Fibroblast of skin of scalp (primary cell): Measurements from ENCODE around the gene ACIN1.
"Not testable (repeated sequence)": the region's sequence is repeated elsewhere in the genome, so short reads cannot be mapped to it uniquely, and the experiment has no call there.

ENCODE experiments used
- DNase-seq: peaks from one replicate; pipeline ENCODE4 v3.0.0-alpha.2; 2013

Gene ACIN1

DNA sequence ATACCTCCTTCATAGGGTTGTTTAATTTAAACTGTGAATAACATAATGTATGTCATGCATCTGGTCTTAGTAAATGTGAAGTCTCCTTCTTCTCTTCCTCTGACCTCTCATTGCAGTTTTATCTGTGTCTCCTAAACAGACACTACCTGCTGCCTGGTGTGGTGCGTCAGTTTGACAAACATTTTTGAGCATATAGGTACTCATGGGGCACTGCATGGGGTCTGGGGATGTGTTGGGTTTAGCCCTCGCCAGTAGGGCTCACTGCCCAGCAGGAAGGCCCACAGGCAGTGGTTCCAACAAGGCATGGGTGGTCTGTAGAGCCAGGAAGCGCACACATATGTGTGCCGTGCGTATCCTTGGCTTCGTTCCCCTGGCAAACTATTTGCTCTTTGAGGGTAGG is 27.1 kb upstream of the ACIN1 start:
- no peak for DNase-seq

DNA sequence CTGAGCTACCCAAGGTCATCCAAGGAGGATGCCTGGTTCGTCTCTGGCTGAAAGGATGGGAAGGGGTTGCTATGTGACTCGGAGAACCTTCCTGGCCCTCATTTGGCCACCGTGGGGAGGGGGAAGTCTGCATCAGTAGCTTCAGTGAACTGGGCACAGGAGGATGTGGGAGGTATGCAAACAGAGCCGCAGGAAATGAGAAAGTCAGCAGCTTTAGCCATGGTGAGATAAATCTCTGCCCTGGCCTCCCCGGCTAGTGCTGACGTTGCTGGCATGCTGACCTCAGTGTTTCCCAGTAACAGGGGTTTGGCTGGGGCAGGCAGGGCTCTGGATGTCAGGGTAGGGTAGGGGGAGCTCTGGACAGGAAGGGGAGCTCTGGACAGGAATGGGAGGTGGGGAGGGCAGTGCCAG is 26.4 kb upstream of the ACIN1 start:
- no peak for DNase-seq

DNA sequence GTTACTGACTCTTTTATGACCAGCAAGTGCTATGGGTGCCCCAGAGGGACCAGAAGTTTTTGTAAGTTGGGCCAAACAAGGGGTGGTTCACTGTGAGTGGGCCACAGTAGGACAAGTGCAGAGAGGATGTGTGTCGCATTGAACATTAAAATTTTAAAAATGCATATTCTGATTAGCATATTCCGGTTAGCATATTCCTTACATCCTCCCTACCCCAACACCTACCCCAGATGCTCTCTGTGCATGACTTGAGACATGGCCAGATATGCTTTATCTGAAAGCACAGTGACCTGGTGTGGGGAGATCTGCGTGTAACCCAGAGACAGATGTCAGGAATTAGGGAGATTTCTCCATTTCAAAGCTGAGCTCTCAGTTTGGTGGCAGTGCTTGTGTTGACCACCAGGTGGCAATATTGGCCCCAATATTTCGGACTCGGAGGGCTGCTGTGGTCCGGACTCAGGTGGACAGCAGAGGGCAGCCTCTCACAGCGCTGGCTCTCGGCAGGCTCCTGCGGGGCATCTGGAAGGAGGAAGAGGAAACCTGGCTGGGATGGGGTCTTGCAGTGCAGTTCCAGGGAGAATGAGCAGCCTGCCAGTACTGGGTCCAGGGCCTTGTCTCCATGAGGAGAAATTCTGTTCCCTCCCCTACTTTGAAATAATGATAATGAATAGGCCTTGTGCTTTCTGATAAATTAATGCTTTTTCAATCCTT is 25.8 kb upstream of the ACIN1 start:
- DNase-seq, result peak; percentile 84

DNA sequence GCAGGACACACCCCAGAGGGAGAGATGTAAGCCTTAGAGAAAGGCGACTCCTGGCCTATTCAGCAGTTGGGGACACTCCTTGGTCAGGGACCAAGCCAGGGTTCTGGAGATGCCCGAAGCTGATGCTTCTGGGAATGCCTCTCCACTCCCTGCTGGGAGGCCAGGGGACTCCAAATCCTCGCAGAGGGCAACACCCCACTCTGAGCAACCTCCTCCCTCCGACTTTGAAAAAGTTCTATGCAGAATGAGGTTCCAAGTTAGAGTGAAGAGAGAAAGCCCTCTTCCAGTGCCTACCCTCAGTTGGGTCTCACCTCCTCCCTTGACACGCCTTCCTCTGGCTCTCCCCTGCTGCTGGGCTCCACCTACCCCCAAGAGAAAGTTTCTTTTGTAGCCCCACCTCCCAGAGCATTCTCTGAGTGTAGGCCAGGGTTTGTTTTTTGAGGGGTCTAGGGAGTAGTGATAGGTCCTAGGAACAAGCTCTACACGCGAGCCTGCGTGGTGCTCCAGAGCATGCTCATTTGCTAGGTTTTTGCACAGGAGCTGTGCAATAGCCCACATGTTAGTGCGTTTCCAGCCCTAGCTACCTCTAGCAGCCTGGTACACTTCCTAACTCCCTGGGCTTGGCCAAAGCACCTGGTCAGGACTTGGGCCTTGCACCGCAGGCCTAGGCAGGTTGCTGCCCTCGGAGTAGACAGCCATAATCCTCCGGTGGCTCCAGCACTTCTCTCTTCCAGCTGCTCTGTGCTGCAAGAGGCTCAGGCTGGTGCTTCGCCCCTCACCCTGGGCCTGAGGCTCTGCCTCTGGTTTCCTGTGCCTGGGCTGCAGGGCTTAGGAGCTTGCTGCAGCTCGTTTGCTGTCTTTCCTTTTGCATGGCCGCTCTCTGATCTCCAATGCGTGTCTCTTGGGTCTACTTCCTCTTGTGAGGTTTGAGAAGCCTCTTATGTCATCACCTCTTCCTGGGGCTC is 24.7 kb upstream of the ACIN1 start:
- DNase-seq, result no peak

DNA sequence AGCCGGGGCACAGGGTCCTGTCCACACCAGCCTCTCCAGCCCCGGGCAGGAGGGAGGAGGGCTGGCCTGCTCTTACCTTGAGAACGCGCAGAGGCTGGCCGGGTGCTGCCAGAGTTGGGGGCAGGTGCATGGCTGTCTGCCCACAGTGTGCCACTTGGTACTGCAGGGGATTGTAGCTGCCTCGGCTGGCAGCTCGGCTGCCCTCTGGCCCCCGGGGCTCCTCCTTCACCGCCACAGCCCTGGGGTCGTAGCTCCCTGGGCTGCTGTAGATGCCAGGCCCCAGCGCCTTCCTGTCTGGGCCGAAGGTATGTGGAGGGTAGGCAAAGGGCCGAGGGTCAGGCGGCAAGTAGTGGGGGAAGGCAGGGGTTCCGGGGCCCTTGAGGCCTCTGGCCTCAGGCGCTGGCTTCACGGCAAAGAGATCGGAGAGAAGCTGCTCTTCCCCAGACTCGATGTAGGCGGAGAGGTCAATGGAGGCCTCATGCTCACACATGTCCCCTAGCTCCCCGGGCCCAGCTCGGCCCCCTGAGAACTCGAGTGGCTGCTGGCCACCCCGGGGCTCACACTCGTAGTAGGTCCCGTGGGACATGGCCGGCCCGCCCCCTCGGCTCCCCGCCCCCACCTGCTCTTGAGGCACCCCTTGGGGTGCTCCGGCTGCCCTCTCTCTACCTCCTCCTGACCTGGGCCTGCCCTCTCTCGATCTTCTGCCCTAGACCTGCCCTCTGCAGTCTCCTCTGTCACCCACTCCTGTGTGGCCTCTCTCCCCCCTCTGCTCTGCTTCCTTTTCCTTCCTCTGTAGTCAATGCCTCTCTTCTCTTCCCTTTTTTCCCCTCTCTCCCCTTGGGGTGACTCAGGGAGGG is 23.8 kb upstream of the ACIN1 start, which contains the start of gene CEBPE:
TSS of gene CEBPE (minus strand) at position 750 of the 857 bp plus-strand sequence. CDS start at position 586, 164 bp downstream.
- no peak for DNase-seq

DNA sequence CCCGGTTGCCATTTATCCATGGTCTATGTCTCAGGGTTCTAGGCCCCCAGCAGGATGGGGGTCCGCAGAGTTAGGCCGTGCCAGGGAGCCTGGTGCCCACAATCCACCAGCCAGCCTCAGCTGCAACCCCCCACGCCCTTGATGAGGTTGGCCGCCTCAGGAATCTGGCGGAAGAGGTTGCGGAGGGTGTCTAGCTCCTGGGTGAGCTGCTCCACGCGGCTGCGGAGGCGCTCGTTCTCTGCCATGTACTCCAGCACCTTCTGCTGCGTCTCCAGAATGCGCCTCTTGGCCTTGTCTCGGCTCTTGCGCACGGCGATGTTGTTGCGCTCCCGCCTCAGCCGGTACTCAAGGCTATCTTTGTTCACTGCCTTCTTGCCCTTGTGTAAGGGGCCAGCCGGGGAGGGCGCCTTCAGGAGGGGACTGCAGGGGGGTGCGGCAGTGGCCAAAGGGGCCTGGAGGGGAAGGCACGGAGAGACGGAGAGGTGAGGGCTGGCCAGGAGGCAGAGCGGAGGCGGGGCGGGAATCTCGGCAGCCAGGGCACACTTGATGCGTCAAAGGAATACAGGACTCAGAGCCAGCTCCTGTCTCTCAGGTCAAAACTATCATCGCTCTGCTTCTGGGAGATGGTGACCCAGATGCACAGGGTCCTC is 22.6 kb upstream of the ACIN1 start:
- DNase-seq, result no peak

DNA sequence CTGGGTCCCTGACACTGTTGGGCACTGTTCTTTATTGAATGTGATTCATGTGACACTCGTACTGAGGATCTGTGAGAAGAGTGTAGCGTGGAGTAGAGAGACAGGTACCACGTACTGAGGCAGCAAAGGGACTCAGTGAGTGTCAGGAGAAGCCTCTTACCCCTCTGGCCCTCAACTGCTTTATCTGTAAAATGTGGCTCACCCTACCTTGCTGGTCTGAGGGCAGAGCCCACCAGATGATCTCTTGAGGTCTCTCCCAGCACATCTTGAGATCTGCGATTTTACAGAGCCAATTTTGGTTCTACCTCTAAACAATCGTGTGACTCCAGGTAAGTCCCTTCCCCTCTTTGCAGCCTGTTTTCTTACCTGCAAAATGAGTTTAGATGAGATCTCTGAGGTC is 21.0 kb upstream of the ACIN1 start:
- no peak for DNase-seq

DNA sequence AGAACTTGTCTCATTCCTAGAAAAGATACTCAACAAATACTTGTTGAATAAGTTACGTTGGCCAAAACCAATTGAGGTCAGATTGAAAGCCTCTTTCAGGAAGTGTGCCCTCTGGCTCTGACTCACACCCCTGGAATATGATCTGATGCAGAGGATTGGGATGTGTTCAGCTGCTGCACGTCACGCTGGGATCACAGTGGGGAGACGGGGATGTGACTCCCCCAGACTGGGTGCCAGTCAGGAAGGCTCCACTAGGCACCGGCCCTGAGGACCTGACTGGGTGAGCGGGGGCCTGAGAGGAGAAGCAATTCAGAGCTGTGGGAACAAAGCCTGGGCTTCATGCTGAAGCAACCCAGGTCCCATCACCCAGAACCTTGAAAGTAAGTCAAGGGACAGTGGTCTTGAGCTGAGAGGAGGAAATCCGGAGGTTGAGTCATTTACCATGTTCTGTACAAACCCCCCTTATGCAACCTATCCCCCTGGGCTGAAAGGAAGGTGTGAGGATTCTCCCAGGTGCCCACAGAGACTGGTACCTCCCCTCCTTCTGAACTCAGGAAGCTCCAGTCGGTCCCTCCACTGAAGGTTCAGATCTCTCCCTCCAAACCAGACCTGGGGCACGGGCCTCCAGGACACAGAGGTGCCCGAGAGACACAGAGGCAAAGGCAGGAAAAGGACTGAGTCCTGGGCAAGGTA is 20.2 kb upstream of the ACIN1 start:
- DNase-seq, result peak; percentile 94

DNA sequence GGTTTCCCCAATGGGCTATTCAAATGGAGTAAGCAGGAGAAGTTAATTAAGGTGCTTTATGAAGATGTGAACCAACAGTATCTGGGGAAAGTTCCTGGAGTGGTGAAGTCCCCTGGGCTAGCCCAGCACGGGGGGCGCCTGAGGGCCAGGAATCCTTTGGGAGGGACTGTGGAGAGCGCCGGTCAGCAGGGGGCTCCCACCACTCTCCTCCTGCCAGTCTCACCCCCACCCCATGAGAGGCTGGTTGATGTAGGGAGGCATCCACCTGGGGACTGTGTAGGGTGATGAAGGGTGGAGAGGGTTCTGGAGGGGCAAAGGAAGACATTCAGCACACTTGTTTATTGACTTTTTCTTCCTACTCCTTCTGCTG is 19.7 kb upstream of the ACIN1 start:
- no peak for DNase-seq

DNA sequence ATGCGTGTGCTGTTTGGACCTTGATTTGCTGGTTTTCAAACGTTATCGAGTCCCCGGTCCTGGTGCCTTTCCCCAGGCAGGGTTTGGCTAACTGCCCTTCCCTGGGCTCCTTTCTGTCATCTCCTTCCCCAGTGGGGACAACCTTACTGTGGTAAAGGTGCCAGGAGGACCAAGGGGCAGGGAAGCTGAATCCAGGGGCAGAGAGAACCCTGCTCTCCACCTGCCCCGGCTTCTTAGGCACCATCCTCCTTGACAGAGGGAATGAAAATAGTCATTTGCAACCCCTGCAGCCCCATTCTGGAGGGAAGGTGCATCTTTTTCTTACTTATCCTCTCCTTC is 19.2 kb upstream of the ACIN1 start:
- DNase-seq, result no peak

DNA sequence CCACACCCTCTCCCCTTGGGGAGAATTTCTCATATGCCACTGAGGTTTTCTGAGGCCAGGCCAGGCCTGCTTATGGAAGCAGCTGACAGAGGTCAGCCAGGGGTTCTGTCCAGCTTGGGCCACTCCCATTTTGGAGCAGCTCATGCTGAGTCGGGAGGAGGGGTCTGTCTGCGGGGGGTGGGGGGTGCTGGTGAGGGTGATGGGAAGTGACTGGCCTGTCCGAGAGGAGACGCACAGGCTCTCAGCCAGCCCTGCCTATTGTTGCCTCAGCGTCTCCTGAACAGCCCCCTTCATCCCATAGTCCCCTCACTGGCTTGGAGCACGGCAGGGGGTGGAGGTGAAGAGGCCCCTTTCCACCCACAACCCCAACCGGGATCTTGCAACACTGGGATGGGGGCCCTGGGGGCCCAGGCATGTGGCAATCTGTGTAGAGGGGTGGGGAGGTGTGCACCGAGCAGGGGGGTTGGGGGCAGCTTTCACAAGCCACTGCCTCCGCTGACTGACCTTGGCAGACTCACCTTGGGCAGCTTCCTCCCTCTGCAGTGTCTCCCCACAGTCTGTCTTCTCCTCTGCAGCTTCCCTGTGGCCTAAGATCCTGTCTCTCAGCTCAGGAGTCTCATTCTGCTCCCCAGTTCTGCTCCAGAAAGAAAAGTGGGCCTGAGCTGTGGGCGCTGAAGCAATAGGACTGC is 18.6 kb upstream of the ACIN1 start:
- no peak for DNase-seq

DNA sequence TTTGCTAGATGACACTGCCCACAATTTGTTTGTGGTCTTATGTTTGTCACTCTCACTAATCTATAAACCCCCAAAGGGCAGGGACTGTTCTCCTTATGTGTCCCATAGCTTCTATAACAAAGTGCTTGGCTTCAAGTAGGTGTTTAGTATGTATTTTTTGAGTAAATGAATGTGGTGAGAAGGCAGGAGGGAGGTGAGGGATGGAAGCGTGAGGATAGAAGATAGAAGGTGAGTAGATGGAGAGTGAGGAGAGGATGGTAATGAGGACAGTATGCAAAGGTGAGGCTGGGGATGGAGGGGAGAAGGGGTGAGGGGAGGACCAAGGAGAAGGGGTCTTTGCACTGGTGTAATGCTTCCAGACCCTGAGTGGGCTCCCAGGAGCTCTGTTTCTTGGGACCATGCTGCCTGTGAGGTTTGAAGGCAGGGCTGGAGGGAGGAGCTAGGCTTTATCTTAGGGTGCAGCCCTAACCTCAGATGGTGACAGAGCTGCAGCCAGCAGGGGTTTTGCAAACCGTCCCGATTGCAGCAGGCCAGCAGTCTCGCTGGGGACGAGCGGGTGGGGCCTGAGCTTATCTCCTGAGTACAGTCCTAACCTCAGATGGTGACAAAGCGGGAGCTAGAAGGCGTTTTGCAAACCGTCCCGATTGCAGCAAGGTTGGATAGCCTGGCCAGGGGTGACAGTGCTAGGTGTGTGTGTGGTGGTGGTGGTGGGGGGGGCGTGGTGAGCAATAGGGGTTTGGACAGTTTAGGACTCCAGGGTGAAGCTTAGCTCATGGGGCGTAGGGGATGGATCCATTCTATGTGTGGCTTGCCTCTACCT is 17.6 kb upstream of the ACIN1 start:
- DNase-seq, result no peak

DNA sequence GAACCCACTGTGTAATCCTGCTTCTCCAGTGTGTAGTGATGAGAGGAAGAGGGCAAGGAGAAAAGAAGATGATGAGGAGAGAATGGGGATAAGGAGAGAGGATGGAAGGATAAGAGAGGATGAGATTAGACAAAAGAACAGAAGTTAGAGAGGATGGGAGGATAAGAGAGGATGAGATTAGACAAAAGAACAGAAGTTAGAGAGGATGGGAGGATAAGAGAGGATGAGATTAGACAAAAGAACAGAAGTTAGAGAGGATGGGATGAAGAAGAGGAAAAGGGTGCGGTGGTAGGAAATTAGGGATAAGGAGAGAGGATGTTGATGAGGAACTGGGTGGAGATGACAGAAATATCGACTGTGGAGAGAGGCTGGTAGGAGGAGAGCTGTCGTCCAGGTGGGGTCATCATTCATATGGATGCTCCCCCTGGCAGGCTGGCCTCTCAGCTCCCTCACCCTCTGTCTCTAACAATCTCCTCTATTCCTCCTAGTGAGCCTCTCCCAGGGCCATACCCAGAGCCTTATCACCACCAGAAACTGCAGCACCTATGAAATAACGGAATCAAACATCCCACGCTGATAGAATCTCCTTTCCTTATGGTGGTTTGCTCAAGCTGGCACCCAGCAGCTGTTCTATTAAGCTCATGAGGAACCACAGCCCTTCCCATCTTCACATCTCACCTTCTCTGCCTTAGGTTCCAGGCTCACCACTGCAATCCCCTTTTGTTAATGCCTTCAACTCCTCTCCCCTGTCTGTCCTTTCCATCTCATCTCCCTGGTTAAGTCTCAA is 15.8 kb upstream of the ACIN1 start:
- no peak for DNase-seq

DNA sequence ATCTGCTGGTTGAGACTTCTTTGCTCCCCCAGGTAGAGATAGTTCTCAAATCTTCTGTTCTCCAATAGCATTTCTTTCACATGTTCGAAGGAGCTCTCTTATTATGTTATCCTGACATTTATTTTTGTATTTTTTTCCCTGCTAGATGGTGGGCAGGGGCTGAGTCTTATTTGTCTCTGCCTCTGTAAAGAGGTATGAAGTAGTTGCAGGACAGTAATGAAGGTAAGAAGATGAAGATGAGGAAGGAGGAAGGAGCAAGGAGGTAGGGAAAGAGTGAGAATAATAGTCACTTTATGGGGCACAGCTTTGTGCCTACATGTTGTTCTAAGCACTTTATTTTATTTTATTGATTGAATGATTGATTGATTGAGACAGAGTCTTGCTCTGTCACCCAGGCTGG is 14.8 kb upstream of the ACIN1 start:
- no peak for DNase-seq

DNA sequence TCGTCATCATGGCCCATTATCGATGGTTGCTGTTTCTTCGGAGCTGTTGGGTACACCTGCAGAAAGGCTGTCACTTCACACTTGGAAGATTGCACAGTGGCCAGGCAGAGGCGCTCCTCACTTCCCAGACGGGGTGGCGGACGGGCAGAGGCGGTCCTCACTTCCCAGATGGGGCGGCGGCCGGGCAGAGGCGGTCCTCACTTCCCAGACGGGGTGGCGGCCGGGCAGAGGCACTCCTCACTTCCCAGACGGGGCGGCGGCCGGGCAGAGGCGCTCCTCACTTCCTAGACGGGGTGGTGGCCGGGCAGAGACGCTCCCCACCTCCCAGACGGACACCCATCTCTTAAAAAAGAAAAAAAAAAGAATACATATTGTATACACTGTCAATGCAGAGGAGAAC is 13.2 kb upstream of the ACIN1 start:
- DNase-seq, result not testable (repeated sequence)

DNA sequence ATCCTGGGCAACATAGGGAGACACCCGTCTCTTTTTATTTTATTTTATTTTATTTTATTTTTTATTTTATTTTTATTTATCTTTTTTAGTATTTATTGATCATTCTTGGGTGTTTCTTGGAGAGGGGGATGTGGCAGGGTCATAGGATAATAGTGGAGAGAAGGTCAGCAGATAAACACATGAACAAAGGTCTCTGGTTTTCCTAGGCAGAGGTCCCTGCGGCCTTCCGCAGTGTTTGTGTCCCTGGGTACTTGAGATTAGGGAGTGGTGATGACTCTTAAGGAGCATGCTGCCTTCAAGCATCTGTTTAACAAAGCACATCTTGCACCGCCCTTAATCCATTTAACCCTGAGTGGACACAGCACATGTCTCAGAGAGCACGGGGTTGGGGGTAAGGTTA is 12.7 kb upstream of the ACIN1 start:
- DNase-seq, result not testable (repeated sequence)

DNA sequence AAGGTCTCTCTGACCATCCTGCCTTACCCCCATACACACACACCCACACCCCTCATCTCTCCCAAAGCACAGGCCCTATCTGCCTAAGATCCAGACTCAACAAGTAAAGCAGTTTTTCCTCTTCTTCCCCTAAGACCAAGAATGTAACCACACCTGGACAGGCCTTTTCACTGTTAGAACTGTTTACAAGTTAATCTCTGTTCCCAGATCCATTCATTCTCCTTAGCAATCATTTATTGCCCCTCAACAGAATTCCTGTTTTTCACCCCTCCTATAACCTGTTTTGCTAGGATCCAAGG is 11.8 kb upstream of the ACIN1 start:
- DNase-seq, result no peak

DNA sequence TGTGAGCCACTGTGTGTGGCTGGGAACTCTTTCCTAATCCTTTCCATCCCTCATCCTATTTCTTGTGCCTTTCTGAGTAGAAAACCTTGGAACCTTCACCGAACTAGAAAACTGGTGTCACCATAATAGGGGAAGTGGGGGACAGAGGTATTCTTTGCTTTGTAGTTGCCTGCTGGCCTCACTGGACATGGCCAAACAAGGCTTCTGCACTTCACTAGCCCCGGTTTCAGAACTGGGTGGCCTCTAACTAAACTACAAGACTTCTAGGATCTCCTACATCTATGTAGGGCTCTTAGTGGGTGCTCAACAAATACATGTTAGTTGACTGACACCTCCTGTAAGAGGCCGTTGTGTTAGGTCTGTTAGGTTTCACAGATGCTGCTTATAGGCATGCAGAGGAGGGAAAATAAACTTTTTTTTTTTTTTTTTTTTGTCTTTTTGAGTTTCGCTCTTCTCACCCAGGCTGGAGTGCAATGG is 10.4 kb upstream of the ACIN1 start:
- no peak for DNase-seq

DNA sequence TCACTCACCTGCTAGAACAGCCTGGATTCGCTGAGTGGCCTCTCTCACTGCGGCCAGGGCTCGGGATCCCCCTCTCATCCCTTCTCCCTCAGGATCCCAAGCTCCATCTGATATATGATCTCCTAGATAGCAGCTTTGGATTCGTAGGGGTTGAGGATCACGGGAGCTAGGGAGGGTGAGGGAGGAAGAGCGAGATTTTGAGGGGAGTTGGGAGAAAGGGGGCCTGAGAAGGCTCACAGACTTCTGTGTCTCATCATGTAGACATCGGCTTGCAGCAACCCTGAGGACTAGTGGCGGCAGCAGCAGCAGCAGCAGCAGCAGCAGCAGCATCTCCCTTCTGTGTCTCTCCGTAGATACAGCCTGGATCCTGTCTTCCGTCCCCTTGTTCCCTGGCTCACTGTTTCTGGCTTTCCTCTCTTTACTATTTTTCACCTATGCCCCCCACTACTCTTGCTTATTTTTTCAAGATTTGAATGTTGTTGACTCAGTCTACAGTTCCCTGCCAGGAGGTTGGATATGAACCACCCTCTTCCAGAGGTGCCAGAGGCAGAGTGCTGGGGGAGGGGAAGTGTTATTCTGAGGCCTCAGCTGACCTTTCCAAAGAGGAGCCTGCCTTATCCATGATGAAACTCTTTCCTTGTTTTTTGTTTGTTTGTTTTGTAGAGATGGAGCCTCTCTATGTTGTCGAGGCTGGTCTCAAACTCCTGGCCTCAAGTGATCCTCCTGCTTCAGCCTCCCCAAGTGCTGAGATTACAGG is 9.8 kb upstream of the ACIN1 start, which contains the start of gene CIROP:
TSS of gene CIROP (minus strand) at position 399 of the 757 bp plus-strand sequence. CDS start at position 330, 69 bp downstream.
- DNase-seq, result no peak
